ENCODE measurements around the gene TUT4.

The TUT4 gene

GRCh38 chr1:52502789-52503188 lies 50.1 kb downstream of the TUT4 start:
- no peak overlapping the region for H3K4me3 ChIP-seq (ENCODE audit: low read depth, low read length)
- TF ChIP-seq CTCF (IDR thresholded peaks at IDR 0.05; ENCODE audit: low read depth, low read length), result no peak

DNA sequence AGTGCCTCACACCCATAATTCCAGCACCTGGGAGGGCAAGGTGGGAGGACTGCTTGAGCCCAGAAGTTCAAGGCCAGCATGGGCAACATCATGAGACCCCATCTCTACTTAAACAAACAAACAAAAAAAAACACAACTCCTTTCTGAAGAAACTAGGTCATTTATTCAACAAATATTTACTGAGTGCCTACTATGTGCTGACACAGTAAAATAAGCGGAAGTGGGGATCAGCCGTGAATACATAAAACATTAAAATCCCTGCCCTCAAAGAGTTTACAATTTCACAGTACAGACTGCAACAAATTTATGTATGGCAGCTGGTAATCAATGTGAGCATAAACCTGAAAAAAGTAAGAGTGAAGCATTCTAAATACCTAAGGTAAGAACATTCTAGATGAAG lies 65.3 kb downstream of the TUT4 start:
- TF ChIP-seq CTCF (IDR thresholded peaks at IDR 0.05; ENCODE audit: low read depth, low read length), result no peak
- no peak overlapping the region for H3K4me3 ChIP-seq (ENCODE audit: low read depth, low read length)

DNA sequence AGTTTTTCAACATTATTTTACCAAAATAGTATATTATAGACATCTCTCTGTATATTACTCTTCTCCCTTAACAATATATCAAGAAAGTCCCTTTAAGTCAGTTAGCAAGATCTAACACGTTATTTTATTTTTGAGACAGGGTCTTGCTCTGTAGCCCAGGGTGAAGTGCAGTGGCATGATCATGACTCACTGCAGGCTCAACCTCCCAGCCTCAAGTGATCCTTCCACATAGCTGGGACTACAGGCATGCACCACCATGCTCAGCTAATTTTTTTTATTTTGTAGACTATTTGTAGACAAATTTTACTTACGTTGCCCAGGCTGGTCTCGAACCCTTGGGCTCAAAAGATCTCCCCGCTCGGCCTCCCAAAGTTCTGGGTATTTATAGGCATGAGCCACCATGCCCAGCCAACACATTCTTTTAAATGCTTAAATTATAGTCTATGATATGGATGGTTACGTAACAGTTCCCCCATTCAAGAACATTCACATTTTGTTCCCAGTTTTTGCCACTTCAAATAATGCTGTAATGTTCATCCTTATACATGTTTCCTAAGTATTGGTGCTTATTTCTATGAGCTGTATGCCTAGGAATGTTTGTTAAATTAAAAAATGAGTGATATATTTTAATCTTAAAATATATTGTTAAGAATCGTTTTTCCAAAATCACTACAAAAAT lies 70.4 kb downstream of the TUT4 start:
- no peak for TF ChIP-seq CTCF (IDR thresholded peaks at IDR 0.05; ENCODE audit: low read depth, low read length)
- no peak overlapping the region for H3K4me3 ChIP-seq (ENCODE audit: low read depth, low read length)

DNA sequence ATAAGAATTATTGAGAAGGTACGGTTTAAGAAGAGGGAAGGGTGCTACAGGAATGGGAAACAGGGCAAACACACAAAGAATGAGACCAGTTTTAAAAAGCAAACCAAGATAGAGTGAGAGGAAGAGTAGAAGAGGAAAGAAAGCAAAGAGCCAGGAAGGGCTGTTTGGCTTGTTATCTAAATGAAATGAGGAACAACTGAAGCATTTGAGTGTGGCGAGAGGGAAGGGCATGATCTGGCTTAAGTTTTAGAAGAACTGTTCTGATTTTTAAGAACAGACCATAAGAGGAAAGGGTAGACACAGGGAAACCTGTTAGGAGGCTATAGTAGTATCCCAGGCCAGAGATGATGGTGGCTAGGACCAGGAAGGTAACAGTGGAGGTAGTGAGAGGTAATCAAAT lies 73.8 kb downstream of the TUT4 start:
- no peak overlapping the region for H3K4me3 ChIP-seq (ENCODE audit: low read depth, low read length)
- TF ChIP-seq CTCF (IDR thresholded peaks at IDR 0.05; ENCODE audit: low read depth, low read length), result no peak

- H3K4me3 ChIP-seq (ENCODE audit: low read depth, low read length), result no peak overlapping the region
- no peak for TF ChIP-seq CTCF (IDR thresholded peaks at IDR 0.05; ENCODE audit: low read depth, low read length)
These were observed 75.0 kb downstream of the TUT4 start for GRCh38 chr1:52477876-52478275.

DNA sequence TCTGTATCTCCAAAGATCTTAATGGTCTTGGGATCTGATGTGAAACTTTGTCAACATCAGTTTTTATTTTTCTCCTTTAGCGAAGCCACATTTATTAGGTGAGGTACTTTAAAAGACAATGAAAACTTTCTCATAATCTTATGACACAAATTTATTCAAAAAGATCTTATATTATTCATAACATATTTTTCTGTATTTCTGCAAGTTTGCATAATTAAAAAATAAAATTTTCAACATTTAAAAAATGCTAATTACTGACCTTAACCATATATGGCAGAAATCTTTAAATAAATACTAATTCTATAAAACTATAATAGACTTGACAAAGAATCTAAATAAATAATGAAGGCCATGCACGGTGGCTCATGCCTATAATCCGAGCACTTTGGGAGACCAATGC lies 75.9 kb downstream of the TUT4 start:
- no peak for TF ChIP-seq CTCF (IDR thresholded peaks at IDR 0.05; ENCODE audit: low read depth, low read length)
- H3K4me3 ChIP-seq (ENCODE audit: low read depth, low read length), result no peak overlapping the region

DNA sequence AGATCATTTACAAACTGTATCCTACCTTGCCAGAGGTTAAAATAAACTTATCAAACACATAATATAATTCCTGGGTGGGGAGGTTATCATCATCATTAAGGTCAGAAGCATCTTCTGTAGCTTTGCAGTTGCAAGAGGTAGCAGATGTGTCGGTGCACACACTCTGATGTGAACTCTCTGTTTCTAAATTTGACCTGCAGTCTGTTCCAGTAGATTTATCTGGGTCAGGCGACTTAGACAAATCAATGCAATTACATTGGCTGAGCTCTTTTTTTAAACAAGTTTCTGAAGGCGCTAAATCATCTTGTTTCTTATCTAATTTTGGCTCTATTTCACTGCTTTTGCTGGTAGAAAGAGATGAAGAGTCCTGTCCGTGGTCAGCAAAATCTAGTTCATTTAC lies 78.1 kb downstream of the TUT4 start:
- TF ChIP-seq CTCF (IDR thresholded peaks at IDR 0.05; ENCODE audit: low read depth, low read length), result no peak

More for the DNA sequence above, 78.1 kb downstream of the TUT4 start:
- no peak overlapping the region for H3K4me3 ChIP-seq (ENCODE audit: low read depth, low read length)

All from WI38 (cell line).